ENCODE measurements around the gene SEZ6. TPM values are rescaled to one million over a fixed set of nuclear protein-coding genes. Genes with fewer than 3 reads are reported as not detected.
A peak's percentile ranks its signal among the peaks of the same experiment; 100 is the strongest.

Gene SEZ6
- total RNA-seq (2014; rRNA removed), result not detected in 2 replicates
- not detected for Bru-seq, nascent RNA
- BruChase-seq, experiment 1, labeled RNA remaining after a 6-hour chase, result not detected
- percentile 1 among the genes with signal in this experiment for BruChase-seq, experiment 2, labeled RNA remaining after a 2-hour chase
- long read RNA-seq, result 0 reads

- H3K9ac ChIP-seq (ENCODE audit: low read length), result no peak within 1 kb of the TSS
- no peak within 1 kb of the TSS for H3K27ac ChIP-seq (ENCODE audit: low read length)
- no peaks in the 10 kb centered on the region for H3K36me3 ChIP-seq (ENCODE audit: low read depth, low read length)
- H3K4me3 ChIP-seq (ENCODE audit: low read length), result no peak within 1 kb of the TSS
- TF ChIP-seq EZH2 (IDR thresholded peaks at IDR 0.05; ENCODE audit: low read length, unreplicated experiment), result no peak
- TF ChIP-seq CTCF (conservative IDR thresholded peaks at IDR 0.05; ENCODE audit: low read depth, low read length), result no peak
- no peak for TF ChIP-seq EZH2phosphoT487 (IDR thresholded peaks at IDR 0.05; ENCODE audit: borderline replicate concordance, low read length)
- no peaks in the 10 kb centered on the region for H3K79me2 ChIP-seq (ENCODE audit: low read length)
- H3K9me2 ChIP-seq (replicated peaks; ENCODE audit: low read length), result no peaks in the 10 kb centered on the region
- peaks cover 9% of the 10 kb centered on the region for H3K27me3 ChIP-seq (ENCODE audit: low read length)
- ChIA-PET CTCF (no interaction called here), POLR2A (ENCODE audit: unreplicated experiment) (no interaction called here)
- H4K20me1 ChIP-seq (ENCODE audit: low read length), result no peaks in the 10 kb centered on the region
- BruUV-seq (replicated peaks), result no TSS peak
- H3K4me2 ChIP-seq (ENCODE audit: low read length), result no peak within 1 kb of the TSS
- H3F3A ChIP-seq (ENCODE audit: low read length, unreplicated experiment), result no peaks in the 10 kb centered on the region
- DNase-seq (peak; percentile 40), ATAC-seq (peak; percentile 38; the same call in 1 of the 2 replicates)
- intact Hi-C loops (cut with micrococcal nuclease), result no loop called here
- H3K9me3 ChIP-seq (ENCODE audit: low read length), result no peaks in the 10 kb centered on the region
- no peak within 1 kb of the TSS for H2AFZ ChIP-seq (ENCODE audit: low read length)
- no peaks in the 10 kb centered on the region for H3K4me1 ChIP-seq (ENCODE audit: insufficient read depth, low read length)
These were observed at the start of gene SEZ6 for GRCh38 chr17:29005936-29006511. Gene SEZ6, minus strand, starts transcription at chr17:29006033. Its CDS starts 164 bp downstream, at chr17:29005869.

GRCh38 chr17:29054835-29055234 is 49.0 kb upstream of the SEZ6 start:
- Histone ChIP-seq H3K4me2 (ENCODE audit: low read length) (no peak overlapping the region), H3K9me3 (ENCODE audit: low read length) (no peaks in the 10 kb centered on the region), H4K20me1 (ENCODE audit: low read length) (no peaks in the 10 kb centered on the region), H3K27ac (ENCODE audit: low read length) (no peak overlapping the region), H3F3A (ENCODE audit: low read length, unreplicated experiment) (no peaks in the 10 kb centered on the region), H3K27me3 (ENCODE audit: low read length) (0 out of 2 replicates have a peak, but pooled peaks cover 1% of the 10 kb centered on the region), H3K9ac (ENCODE audit: low read length) (no peak overlapping the region), H3K79me2 (ENCODE audit: low read length) (no peaks in the 10 kb centered on the region), H3K4me3 (ENCODE audit: low read length) (no peak overlapping the region), H2AFZ (ENCODE audit: low read length) (no peak overlapping the region), H3K9me2 (replicated peaks; ENCODE audit: low read length) (no peaks in the 10 kb centered on the region), H3K36me3 (ENCODE audit: low read depth, low read length) (no peaks in the 10 kb centered on the region), H3K4me1 (ENCODE audit: insufficient read depth, low read length) (no peaks in the 10 kb centered on the region)
- intact Hi-C loops (cut with micrococcal nuclease), result no loop called here
- ATAC-seq, result no peak
- POLR2A ChIA-PET (ENCODE audit: unreplicated experiment), result interaction anchor here (0.6 kb wide), 1 partner anchor 54 kb away, joined by 6 read pairs; no protein-coding TSS in a partner anchor
- no peak for TF ChIP-seq CTCF (conservative IDR thresholded peaks at IDR 0.05; ENCODE audit: low read depth, low read length)
- TF ChIP-seq EZH2 (IDR thresholded peaks at IDR 0.05; ENCODE audit: low read length, unreplicated experiment), result no peak
- TF ChIP-seq EZH2phosphoT487 (IDR thresholded peaks at IDR 0.05; ENCODE audit: borderline replicate concordance, low read length), result no peak
- CTCF ChIA-PET, result no interaction called here
- no peak for DNase-seq
- BruUV-seq (replicated peaks), result no TSS peak

- CTCF ChIA-PET, result no interaction called here
- no peaks in the 10 kb centered on the region for H3F3A ChIP-seq (ENCODE audit: low read length, unreplicated experiment)
These were observed 45.9 kb upstream of the SEZ6 start for GRCh38 chr17:29051731-29052130.

More at GRCh38 chr17:29051731-29052130, 45.9 kb upstream of the SEZ6 start:
- H3K4me3 ChIP-seq (ENCODE audit: low read length), result no peak overlapping the region
- H3K4me1 ChIP-seq (ENCODE audit: insufficient read depth, low read length), result no peaks in the 10 kb centered on the region
- H3K9me3 ChIP-seq (ENCODE audit: low read length), result no peaks in the 10 kb centered on the region
- TF ChIP-seq EZH2phosphoT487 (IDR thresholded peaks at IDR 0.05; ENCODE audit: borderline replicate concordance, low read length) (no peak), EZH2 (IDR thresholded peaks at IDR 0.05; ENCODE audit: low read length, unreplicated experiment) (no peak), CTCF (conservative IDR thresholded peaks at IDR 0.05; ENCODE audit: low read depth, low read length) (no peak)
- intact Hi-C loops (cut with micrococcal nuclease), result no loop called here
- no peaks in the 10 kb centered on the region for H4K20me1 ChIP-seq (ENCODE audit: low read length)
- no peak overlapping the region for H3K9ac ChIP-seq (ENCODE audit: low read length)
- H3K36me3 ChIP-seq (ENCODE audit: low read depth, low read length), result no peaks in the 10 kb centered on the region
- POLR2A ChIA-PET (ENCODE audit: unreplicated experiment), result no interaction called here
- peaks cover 17% of the 10 kb centered on the region for H3K27me3 ChIP-seq (ENCODE audit: low read length)
- no peaks in the 10 kb centered on the region for H3K79me2 ChIP-seq (ENCODE audit: low read length)
- H2AFZ ChIP-seq (ENCODE audit: low read length), result no peak overlapping the region
- H3K27ac ChIP-seq (ENCODE audit: low read length), result no peak overlapping the region
- DNase-seq (no peak), ATAC-seq (no peak)
- no peaks in the 10 kb centered on the region for H3K9me2 ChIP-seq (replicated peaks; ENCODE audit: low read length)
- no peak overlapping the region for H3K4me2 ChIP-seq (ENCODE audit: low read length)
- BruUV-seq (replicated peaks), result no TSS peak
